Measurements from ENCODE around the gene KRT78.

Gene KRT78

DNA sequence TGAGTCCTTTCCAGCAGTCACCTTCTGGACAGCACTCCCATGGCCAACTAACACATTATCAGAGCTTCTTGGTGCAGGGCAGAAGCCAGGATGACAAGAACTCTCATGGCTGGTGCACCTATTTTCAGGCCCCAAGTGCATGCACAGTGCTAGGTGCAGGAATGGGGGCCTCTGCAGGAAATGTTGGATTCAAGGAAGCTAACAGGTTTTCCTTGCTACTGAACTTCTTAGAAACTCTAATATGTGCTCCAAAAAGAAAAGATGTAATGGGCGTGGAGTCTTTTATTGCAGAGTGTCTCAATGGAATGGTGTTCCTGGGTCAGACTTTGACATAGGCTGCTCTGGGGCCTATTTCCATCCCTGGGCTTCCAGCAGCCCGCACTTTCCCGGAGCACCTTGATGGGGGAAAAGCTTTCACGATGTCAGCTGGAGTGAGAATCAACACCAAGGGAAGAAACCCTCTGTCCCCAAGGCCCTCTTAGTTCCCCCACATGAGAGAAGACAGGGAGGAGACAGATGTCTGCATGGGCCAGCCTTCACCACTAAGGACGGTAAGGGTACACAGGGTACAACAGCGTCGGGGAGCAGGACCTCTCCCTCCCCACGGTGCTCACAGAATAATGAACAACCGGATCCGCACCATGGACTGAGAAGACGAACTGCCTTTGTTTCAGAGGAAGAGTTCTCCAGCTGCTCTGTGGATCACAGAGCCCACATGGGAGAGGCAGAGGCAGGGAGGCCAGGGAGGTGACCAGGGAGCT is 59.7 kb downstream of the KRT78 start:
- H3K27ac Mint-ChIP-seq: no peak overlapping the region
- TF ChIP-seq CTCF (IDR thresholded peaks at IDR 0.05; ENCODE audit: unreplicated experiment in 3 of 3): no peak

DNA sequence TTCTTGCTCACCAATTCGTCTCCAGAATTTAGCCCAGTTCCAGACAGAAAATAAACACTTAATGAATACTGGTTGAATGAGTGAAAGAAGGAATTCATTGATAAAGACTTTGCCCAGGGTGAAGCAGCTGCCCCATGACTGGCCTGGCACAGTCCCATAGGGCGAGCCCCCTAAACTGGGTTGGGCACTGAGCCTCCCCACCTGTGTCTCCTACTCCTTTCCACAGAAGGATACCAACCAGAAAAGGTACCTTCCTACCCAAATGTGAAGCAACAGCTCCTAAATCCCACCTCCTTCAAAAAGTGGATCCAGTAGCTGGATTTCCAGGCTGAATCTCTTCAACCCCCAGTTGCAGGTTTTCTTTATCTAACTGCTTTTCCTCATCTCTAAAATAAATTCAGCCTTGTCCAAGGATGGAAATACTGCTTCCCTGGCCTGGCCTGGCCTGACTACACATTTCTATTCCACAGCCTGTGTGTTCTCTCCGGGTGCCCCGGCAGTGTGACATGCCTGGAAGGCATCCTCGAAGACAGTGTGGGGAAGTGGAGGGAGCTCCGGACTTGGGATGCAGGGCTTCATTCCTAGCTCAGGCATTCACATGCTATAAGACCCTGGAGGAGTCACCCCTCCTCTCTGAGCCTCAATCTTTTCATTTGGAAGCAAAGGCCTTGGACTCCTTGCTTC is 60.5 kb downstream of the KRT78 start:
- TF ChIP-seq CTCF (IDR thresholded peaks at IDR 0.05; ENCODE audit: unreplicated experiment in 3 of 3): no peak
- Mint-ChIP-seq H3K9me3 (no peaks in the 10 kb centered on the region), H3K4me3 (no peak overlapping the region), H3K27me3 (ENCODE audit: low read depth) (peaks cover 58% of the 10 kb centered on the region), H3K36me3 (ENCODE audit: low read depth) (no peaks in the 10 kb centered on the region), H3K27ac (no peak overlapping the region), H3K4me1 (no peaks in the 10 kb centered on the region)

More for the DNA sequence above, 59.7 kb downstream of the KRT78 start:
- Mint-ChIP-seq H3K36me3 (ENCODE audit: low read depth) (no peaks in the 10 kb centered on the region), H3K9me3 (no peaks in the 10 kb centered on the region), H3K4me3 (no peak overlapping the region), H3K27me3 (ENCODE audit: low read depth) (peaks cover 56% of the 10 kb centered on the region), H3K4me1 (no peaks in the 10 kb centered on the region)

Data from nephron (organoid).